ENCODE data around the gene UIMC1.
"Not testable (repeated sequence)": the region's sequence is repeated elsewhere in the genome, so short reads cannot be mapped to it uniquely, and the experiment has no call there.

GRCh38 chr5:176873011-176873410, 133.6 kb downstream of the UIMC1 start:
- TF ChIP-seq CTCF (IDR thresholded peaks at IDR 0.05; ENCODE audit: insufficient read depth, low read length, poor library complexity, severe bottlenecking); EZH2phosphoT487 (conservative IDR thresholded peaks at IDR 0.05; ENCODE audit: low read length): not testable (repeated sequence)

Data from SU-DHL-6 (cell line).